K562 (cell line): ENCODE data around the gene TMEM138. TPM values are rescaled to one million over a fixed set of nuclear protein-coding genes. Genes with fewer than 3 reads are reported as not detected.

Experiments
- ARID2 ChIP-seq: fragments of 450-650 bp; IDR thresholded peaks from 2 replicates; pipeline ENCODE4 v1.6.1; 2017; ENCODE audit warnings: antibody characterized with exemption, mild to moderate bottlenecking
- CBFA2T3 ChIP-seq: fragments of 450-650 bp; IDR thresholded peaks from 2 replicates; pipeline ENCODE4 v1.6.1; 2017
- CHD1 ChIP-seq: fragments of 200-600 bp; sonication (generic); IDR thresholded peaks from one replicate; pipeline ENCODE4 v1.6.1; 2012; ENCODE audit warnings: mild to moderate bottlenecking, moderate library complexity, low read length, inconsistent platforms
- CUX1 ChIP-seq: fragments of 200-800 bp; sonication (Bioruptor generic); IDR thresholded peaks from 2 replicates; pipeline ENCODE4 v1.6.1; 2016; ENCODE audit warnings: missing genetic modification characterization, missing compliant biosample characterization
- ETS1 ChIP-seq: conservative IDR thresholded peaks from 2 replicates; pipeline ENCODE4 v1.6.1; 2011; ENCODE audit warnings: low read depth, mild to moderate bottlenecking, low read length; ENCODE audit not compliant: control insufficient read depth
- ETS2 ChIP-seq: IDR thresholded peaks from 2 replicates; pipeline ENCODE4 v1.6.1; 2016; ENCODE audit warnings: borderline replicate concordance, missing genetic modification characterization, mild to moderate bottlenecking, moderate library complexity, missing compliant biosample characterization; ENCODE audit not compliant: poor library complexity, severe bottlenecking
- NFE2L1 ChIP-seq: fragments of 450-650 bp; IDR thresholded peaks from 2 replicates; pipeline ENCODE4 v1.6.1; 2016; ENCODE audit warnings: missing genetic modification characterization, low read depth, mild to moderate bottlenecking, missing compliant biosample characterization, moderate library complexity, borderline replicate concordance
- NKRF ChIP-seq: fragments of 450-650 bp; IDR thresholded peaks from 2 replicates; pipeline ENCODE4 v1.6.1; 2016; ENCODE audit warnings: borderline replicate concordance
- PCBP2 ChIP-seq: fragments of 200-400 bp; formaldehyde crosslinking; IDR thresholded peaks from 2 replicates; pipeline ENCODE4 v1.6.1; 2018; ENCODE audit warnings: low read length, low read depth, mild to moderate bottlenecking, moderate library complexity; ENCODE audit not compliant: poor library complexity, severe bottlenecking
- PHB2 ChIP-seq: fragments of 450-650 bp; IDR thresholded peaks from 2 replicates; pipeline ENCODE4 v1.6.1; 2017; ENCODE audit warnings: low read depth
- SNIP1 ChIP-seq: fragments of 450-650 bp; IDR thresholded peaks from 2 replicates; pipeline ENCODE4 v1.7.1; 2017; ENCODE audit warnings: low read depth, mild to moderate bottlenecking
- SP2 ChIP-seq: IDR thresholded peaks from 2 replicates; pipeline ENCODE4 v1.6.1; 2011; ENCODE audit warnings: mild to moderate bottlenecking, low read depth, low read length, moderate library complexity; ENCODE audit not compliant: poor library complexity, severe bottlenecking; ENCODE audit errors: extremely low read depth
- UBTF ChIP-seq, 2 experiments: IDR thresholded peaks; 2 replicates each; pipeline ENCODE4 v1.6.1; 2012; ENCODE audit warnings: improper control_type of control experiment in 2 of 2, low read depth in 2 of 2, low read length in 2 of 2, borderline replicate concordance in 1 of 2
- ZC3H8 ChIP-seq: fragments of 450-650 bp; IDR thresholded peaks from 2 replicates; pipeline ENCODE4 v1.6.1; 2017
- ZNF24 ChIP-seq: fragments of 450-650 bp; IDR thresholded peaks from 2 replicates; pipeline ENCODE4 v1.6.1; 2016
- ZNF707 ChIP-seq: fragments of 250-450 bp; sonication (Bioruptor Pico); conservative IDR thresholded peaks from 2 replicates; pipeline ENCODE4 v1.8.0; 2022; ENCODE audit warnings: inconsistent platforms, mild to moderate bottlenecking, moderate library complexity
- polyA plus RNA-seq, 8 experiments: library from polyadenylated mRNA; depleted of rRNA in 4 of 8; stranded (reverse) in 5 of 8; unstranded in 3 of 8; fragments of >200 nt; fragmentation: Nextera tagmentation in 2 of 8; fragmentation: Illumina TruSeq in 1 of 8; extraction: Ambion mirVana in 2 of 8; extraction: Trizol in 1 of 8; gene quantifications; 2 replicates each; pipeline versions ENCODE4 v1.2.1 to v1.2.3, GENCODE V29; 2011 to 2014; ENCODE audit warnings: inconsistent platforms in 1 of 8, missing spikeins in 1 of 8
- total RNA-seq, 7 experiments: library from RNA; depleted of rRNA in 6 of 7; stranded (reverse); fragments of >200 nt in 6 of 7; fragmentation: Illumina TruSeq in 2 of 7; extraction: Trizol in 2 of 7; gene quantifications; 2 replicates each; pipeline versions ENCODE4 v1.2.1 to v1.2.3, GENCODE V29; 2011 to 2021; ENCODE audit warnings: low replicate concordance in 1 of 7

The TMEM138 gene
- total and polyA plus RNA-seq, 9 of the 15 experiments (the other 6 are each of a cell fraction or from before 2014, with no cell fraction given) = 23.2 to 168 (median 63.1) TPM

GRCh38 chr11:61343792-61344745 is 18.1 kb upstream of the TMEM138 start (continued):
- no peak for TF ChIP-seq CUX1 (CRISPR knock-in tag)
- no peak for TF ChIP-seq NKRF
- no peak for TF ChIP-seq UBTF (IDR thresholded peaks at IDR 0.05; ENCODE audit: borderline replicate concordance in 1 of 2, low read depth in 2 of 2, low read length in 2 of 2)
- TF ChIP-seq ZC3H8 = no peak
- TF ChIP-seq PCBP2 = no peak
- no peak for TF ChIP-seq PHB2
- no peak for TF ChIP-seq ARID2
- no peak for TF ChIP-seq ETS1
- no peak for TF ChIP-seq NFE2L1
- no peak for TF ChIP-seq ZNF24
- no peak for TF ChIP-seq CHD1
- no peak for TF ChIP-seq SP2
- no peak for TF ChIP-seq SNIP1
- peak; percentile 79 for TF ChIP-seq CBFA2T3
- TF ChIP-seq ZNF707 (CRISPR knock-in tag) = no peak
- no peak for TF ChIP-seq ETS2 (tag)
